GM20000 (cell line): ENCODE results near the gene RCAN1.
A peak's percentile ranks its signal among the peaks of the same experiment; 100 is the strongest.

ENCODE experiments used
- DNase-seq: peaks from one replicate; pipeline ENCODE4 v3.0.0; 2012; ENCODE audit warnings: low spot score
- CTCF ChIP-seq: IDR thresholded peaks from 2 replicates; pipeline ENCODE4 v1.5.1; 2012; ENCODE audit warnings: mild to moderate bottlenecking, control low read depth; ENCODE audit errors: extremely low read depth, missing control alignments

RCAN1 gene

GRCh38 chr21:34535886-34536285 is 79.0 kb downstream of the RCAN1 start:
- no peak for DNase-seq
- TF ChIP-seq CTCF: no peak

GRCh38 chr21:34534522-34534921 is 80.4 kb downstream of the RCAN1 start:
- peak; percentile 25 for DNase-seq
- no peak for TF ChIP-seq CTCF

- no peak for TF ChIP-seq CTCF
- DNase-seq: no peak
Measured at GRCh38 chr21:34533938-34534337, 81.0 kb downstream of the RCAN1 start.

GRCh38 chr21:34531399-34531798 is 83.5 kb downstream of the RCAN1 start:
- TF ChIP-seq CTCF: no peak

GRCh38 chr21:34530261-34530660 is 84.7 kb downstream of the RCAN1 start:
- DNase-seq: no peak
- no peak for TF ChIP-seq CTCF

More at GRCh38 chr21:34531399-34531798, 83.5 kb downstream of the RCAN1 start:
- DNase-seq: no peak

- no peak for TF ChIP-seq CTCF
Measured at GRCh38 chr21:34528131-34528561, 86.8 kb downstream of the RCAN1 start.

GRCh38 chr21:34526618-34527290 is 88.2 kb downstream of the RCAN1 start:
- TF ChIP-seq CTCF: no peak
- peak; percentile 36 for DNase-seq

More at GRCh38 chr21:34528131-34528561, 86.8 kb downstream of the RCAN1 start:
- DNase-seq: no peak
